ENCODE data around the gene ABLIM1. TPM values are rescaled to one million over a fixed set of nuclear protein-coding genes. Genes with fewer than 3 reads are reported as not detected.

The ABLIM1 gene
- total and polyA plus RNA-seq, 2 donors = 46.7 to 71.3 TPM

GRCh38 chr10:114593816-114594468 is 64.1 kb downstream of the ABLIM1 start:
- DNase-seq (ENCODE audit: extremely low spot score) = no peak
- Histone ChIP-seq H3K4me1 (ENCODE audit: insufficient read depth) (no peaks in the 10 kb centered on the region), H3K4me3 (ENCODE audit: low read depth, low read length) (no peak overlapping the region), H3K36me3 (ENCODE audit: insufficient read depth) (no peaks in the 10 kb centered on the region), H3K27ac (ENCODE audit: low read depth) (no peak overlapping the region)
- WGBS = 90% methylated on average over 1 of the region's 1 CpG

GRCh38 chr10:114593240-114593792 is 64.8 kb downstream of the ABLIM1 start:
- no peaks in the 10 kb centered on the region for H3K4me1 ChIP-seq (ENCODE audit: insufficient read depth)
- no peak overlapping the region for H3K4me3 ChIP-seq (ENCODE audit: low read depth, low read length)
- H3K36me3 ChIP-seq (ENCODE audit: insufficient read depth) = no peaks in the 10 kb centered on the region
- no peak overlapping the region for H3K27ac ChIP-seq (ENCODE audit: low read depth)
- DNase-seq (ENCODE audit: extremely low spot score) = no peak

GRCh38 chr10:114590993-114591392 is 67.1 kb downstream of the ABLIM1 start:
- Histone ChIP-seq H3K36me3 (ENCODE audit: insufficient read depth) (no peaks in the 10 kb centered on the region), H3K27ac (ENCODE audit: low read depth) (no peak overlapping the region), H3K4me3 (ENCODE audit: low read depth, low read length) (no peak overlapping the region), H3K4me1 (ENCODE audit: insufficient read depth) (no peaks in the 10 kb centered on the region)
- DNase-seq (ENCODE audit: extremely low spot score) = no peak

- H3K27ac ChIP-seq (ENCODE audit: low read depth) = no peak overlapping the region
- no peaks in the 10 kb centered on the region for H3K4me1 ChIP-seq (ENCODE audit: insufficient read depth)
- no peak for DNase-seq (ENCODE audit: extremely low spot score)
- H3K36me3 ChIP-seq (ENCODE audit: insufficient read depth) = no peaks in the 10 kb centered on the region
- H3K4me3 ChIP-seq (ENCODE audit: low read depth, low read length) = no peak overlapping the region
- WGBS = 84% methylated on average over 2 of the region's 2 CpGs
These were observed 73.7 kb downstream of the ABLIM1 start for GRCh38 chr10:114584419-114584818.

GRCh38 chr10:114581071-114581470 is 77.0 kb downstream of the ABLIM1 start:
- Histone ChIP-seq H3K36me3 (ENCODE audit: insufficient read depth) (no peaks in the 10 kb centered on the region), H3K27ac (ENCODE audit: low read depth) (no peak overlapping the region), H3K4me1 (ENCODE audit: insufficient read depth) (no peaks in the 10 kb centered on the region), H3K4me3 (ENCODE audit: low read depth, low read length) (no peak overlapping the region)
- 74% methylated on average over 1 of the region's 1 CpG for WGBS
- DNase-seq (ENCODE audit: extremely low spot score) = no peak

GRCh38 chr10:114577133-114577532 is 80.9 kb downstream of the ABLIM1 start:
- H3K4me3 ChIP-seq (ENCODE audit: low read depth, low read length) = no peak overlapping the region
- H3K36me3 ChIP-seq (ENCODE audit: insufficient read depth) = no peaks in the 10 kb centered on the region
- no peak for DNase-seq (ENCODE audit: extremely low spot score)
- WGBS = 60% methylated on average over 1 of the region's 1 CpG
- no peak overlapping the region for H3K27ac ChIP-seq (ENCODE audit: low read depth)
- no peaks in the 10 kb centered on the region for H3K4me1 ChIP-seq (ENCODE audit: insufficient read depth)

GRCh38 chr10:114576716-114577115 is 81.4 kb downstream of the ABLIM1 start:
- Histone ChIP-seq H3K36me3 (ENCODE audit: insufficient read depth) (no peaks in the 10 kb centered on the region), H3K27ac (ENCODE audit: low read depth) (no peak overlapping the region), H3K4me1 (ENCODE audit: insufficient read depth) (no peaks in the 10 kb centered on the region), H3K4me3 (ENCODE audit: low read depth, low read length) (no peak overlapping the region)
- 77% methylated on average over 3 of the region's 3 CpGs for WGBS
- no peak for DNase-seq (ENCODE audit: extremely low spot score)

- no peak for DNase-seq (ENCODE audit: extremely low spot score)
- H3K27ac ChIP-seq (ENCODE audit: low read depth) = no peak overlapping the region
- no peaks in the 10 kb centered on the region for H3K4me1 ChIP-seq (ENCODE audit: insufficient read depth)
- H3K36me3 ChIP-seq (ENCODE audit: insufficient read depth) = no peaks in the 10 kb centered on the region
- H3K4me3 ChIP-seq (ENCODE audit: low read depth, low read length) = no peak overlapping the region
- 71% methylated on average over 2 of the region's 2 CpGs for WGBS
These were observed 82.0 kb downstream of the ABLIM1 start for GRCh38 chr10:114576132-114576487.

GRCh38 chr10:114575417-114576131 is 82.5 kb downstream of the ABLIM1 start:
- 85% methylated on average over 9 of the region's 9 CpGs for WGBS
- H3K27ac ChIP-seq (ENCODE audit: low read depth) = no peak overlapping the region
- no peak overlapping the region for H3K4me3 ChIP-seq (ENCODE audit: low read depth, low read length)
- no peaks in the 10 kb centered on the region for H3K4me1 ChIP-seq (ENCODE audit: insufficient read depth)
- no peaks in the 10 kb centered on the region for H3K36me3 ChIP-seq (ENCODE audit: insufficient read depth)
- DNase-seq (ENCODE audit: extremely low spot score) = no peak

GRCh38 chr10:114573330-114574045 is 84.6 kb downstream of the ABLIM1 start:
- no peak overlapping the region for H3K4me3 ChIP-seq (ENCODE audit: low read depth, low read length)
- no peak for DNase-seq (ENCODE audit: extremely low spot score)
- WGBS = 82% methylated on average over 6 of the region's 6 CpGs
- H3K27ac ChIP-seq (ENCODE audit: low read depth) = no peak overlapping the region
- no peaks in the 10 kb centered on the region for H3K36me3 ChIP-seq (ENCODE audit: insufficient read depth)
- H3K4me1 ChIP-seq (ENCODE audit: insufficient read depth) = no peaks in the 10 kb centered on the region

GRCh38 chr10:114571316-114571999 is 86.6 kb downstream of the ABLIM1 start:
- H3K4me1 ChIP-seq (ENCODE audit: insufficient read depth) = no peaks in the 10 kb centered on the region
- WGBS = 84% methylated on average over 12 of the region's 12 CpGs
- H3K36me3 ChIP-seq (ENCODE audit: insufficient read depth) = no peaks in the 10 kb centered on the region
- H3K27ac ChIP-seq (ENCODE audit: low read depth) = no peak overlapping the region
- H3K4me3 ChIP-seq (ENCODE audit: low read depth, low read length) = no peak overlapping the region
- DNase-seq (ENCODE audit: extremely low spot score) = no peak

GRCh38 chr10:114566064-114566463 is 92.0 kb downstream of the ABLIM1 start:
- 96% methylated on average over 7 of the region's 7 CpGs for WGBS
- Histone ChIP-seq H3K36me3 (ENCODE audit: insufficient read depth) (no peaks in the 10 kb centered on the region), H3K4me1 (ENCODE audit: insufficient read depth) (no peaks in the 10 kb centered on the region), H3K27ac (ENCODE audit: low read depth) (no peak overlapping the region), H3K4me3 (ENCODE audit: low read depth, low read length) (no peak overlapping the region)
- DNase-seq (ENCODE audit: extremely low spot score) = no peak

- Histone ChIP-seq H3K4me1 (ENCODE audit: insufficient read depth) (no peaks in the 10 kb centered on the region), H3K27ac (ENCODE audit: low read depth) (no peak overlapping the region), H3K36me3 (ENCODE audit: insufficient read depth) (no peaks in the 10 kb centered on the region), H3K4me3 (ENCODE audit: low read depth, low read length) (no peak overlapping the region)
- no peak for DNase-seq (ENCODE audit: extremely low spot score)
These were observed 93.0 kb downstream of the ABLIM1 start for GRCh38 chr10:114565066-114565465.

Data from urinary bladder (tissue), 4 donors.